Measurements from ENCODE around the gene NGDN.

Gene NGDN

DNA sequence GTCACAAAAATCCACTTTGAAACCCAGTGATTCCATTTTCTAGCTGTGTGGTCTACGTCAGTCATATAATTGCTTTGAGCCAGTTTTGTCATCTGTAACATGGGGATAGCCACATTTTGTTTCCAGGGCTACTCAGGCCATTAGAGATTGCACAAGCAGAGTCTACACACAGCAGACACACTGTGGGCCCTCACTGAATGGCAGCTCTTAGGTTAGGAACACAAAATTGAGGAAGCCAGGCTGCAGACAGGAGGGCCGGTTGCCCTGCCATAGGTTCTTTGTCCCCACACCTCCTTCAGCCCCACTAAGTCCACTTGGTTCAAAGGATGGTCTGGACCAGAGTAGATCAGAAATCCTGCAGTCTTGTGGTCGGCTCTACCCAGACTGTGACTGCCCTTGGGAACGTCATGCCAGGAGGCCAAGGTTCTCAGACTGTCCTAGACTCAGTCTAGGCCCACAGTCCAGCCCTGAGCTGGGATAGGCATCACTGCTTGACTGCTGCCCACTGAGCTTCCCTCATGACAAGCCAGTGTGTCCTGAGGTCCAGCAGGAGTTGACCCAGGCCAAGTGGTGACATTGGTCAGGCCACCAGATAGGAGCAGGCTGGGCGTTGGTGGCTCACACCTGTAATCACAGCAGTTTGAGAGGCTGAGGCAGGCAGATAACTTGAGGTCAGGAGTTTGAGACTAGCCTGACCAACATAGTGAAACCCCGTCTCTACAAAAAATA is 30.2 kb upstream of the NGDN start:
- no peak for DNase-seq

DNA sequence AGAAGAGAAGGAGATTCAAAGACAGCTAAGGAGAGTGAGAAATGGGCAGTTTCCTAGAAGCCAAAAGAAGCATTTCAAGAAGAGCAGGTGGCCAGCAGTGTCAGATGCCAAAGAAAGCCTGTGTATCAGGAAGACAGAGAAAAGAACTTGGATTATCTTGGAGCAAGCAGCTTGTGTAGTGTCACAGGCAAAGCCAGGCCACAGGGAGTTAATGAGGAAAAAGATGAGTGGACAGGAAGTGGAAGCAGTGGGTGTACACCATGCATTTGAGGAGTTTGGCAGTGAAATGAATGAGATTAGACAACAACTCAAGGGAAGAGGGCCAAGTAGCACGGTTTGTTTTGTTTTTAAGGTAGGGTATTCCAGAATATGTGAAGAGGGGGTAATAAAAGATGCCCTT is 28.4 kb upstream of the NGDN start:
- no peak for DNase-seq

DNA sequence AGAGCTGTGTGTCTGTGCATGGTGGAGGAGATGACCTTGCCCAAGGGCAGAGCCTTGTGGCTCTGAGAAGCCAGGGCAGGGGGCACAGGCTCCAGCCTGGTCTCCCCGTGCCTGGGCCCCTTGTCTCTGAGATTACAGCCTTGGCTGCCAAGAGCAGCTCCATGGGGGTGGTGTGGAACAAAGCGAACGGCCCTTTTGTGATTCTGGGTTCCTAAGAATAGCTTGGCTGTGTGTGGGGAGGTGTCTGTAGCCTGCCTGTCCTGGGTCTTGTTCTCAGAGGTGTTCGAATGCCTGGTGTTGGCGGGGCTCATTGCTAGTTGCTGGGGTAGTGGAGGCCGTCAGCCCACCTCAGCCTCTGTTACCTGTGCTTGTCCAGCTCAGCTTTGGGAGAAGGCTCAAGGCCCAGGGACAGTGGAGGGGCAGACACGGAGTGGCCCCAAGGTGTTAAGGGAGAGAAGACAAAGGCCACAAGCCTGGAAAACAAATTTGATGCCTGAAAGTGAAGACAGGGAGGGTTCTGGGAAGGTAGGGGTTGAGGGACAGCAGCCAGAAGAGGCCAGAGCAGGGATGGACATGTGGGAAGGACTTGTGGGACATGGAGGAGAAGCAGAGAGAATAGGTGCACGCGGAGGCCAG is 26.7 kb upstream of the NGDN start:
- DNase-seq = no peak

DNA sequence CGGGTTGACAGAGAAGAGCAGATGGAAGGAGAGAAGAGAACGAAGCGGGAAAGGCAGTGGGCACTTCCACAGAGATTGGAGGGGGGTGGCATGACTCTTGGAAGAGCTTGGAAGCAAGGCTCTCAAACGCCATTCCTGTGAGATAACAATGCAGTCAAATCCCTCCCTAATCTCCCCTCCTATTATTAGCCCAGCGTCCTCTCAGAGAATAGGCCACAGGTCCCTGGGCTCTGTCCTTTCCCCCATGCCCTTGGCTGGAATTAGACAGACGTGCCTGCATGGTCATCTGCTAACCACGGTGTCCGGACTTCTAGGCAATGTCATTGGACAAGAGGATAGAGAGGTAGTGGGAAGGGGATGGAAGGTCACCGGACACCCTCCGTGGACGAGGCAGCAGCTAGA is 26.1 kb upstream of the NGDN start:
- no peak for DNase-seq

DNA sequence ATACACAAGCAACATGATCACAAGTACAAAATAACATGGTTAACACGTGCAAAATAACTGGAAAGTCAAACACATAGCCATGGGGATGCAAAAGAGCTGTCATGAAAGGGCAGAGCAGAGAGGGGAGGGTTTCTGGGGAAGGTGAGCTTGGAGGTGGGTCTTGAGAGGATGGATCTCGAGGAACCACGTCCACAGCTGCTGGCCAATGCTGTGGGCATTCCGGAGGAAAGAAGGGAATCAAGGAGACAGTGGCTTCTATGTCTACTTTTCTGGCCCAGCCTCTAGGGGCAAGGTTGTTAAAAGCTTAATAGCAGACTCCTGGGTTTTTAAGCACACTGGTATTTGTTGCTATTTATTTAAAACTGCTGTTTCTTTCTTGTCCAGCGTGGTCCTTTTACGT is 25.6 kb upstream of the NGDN start:
- DNase-seq = no peak

DNA sequence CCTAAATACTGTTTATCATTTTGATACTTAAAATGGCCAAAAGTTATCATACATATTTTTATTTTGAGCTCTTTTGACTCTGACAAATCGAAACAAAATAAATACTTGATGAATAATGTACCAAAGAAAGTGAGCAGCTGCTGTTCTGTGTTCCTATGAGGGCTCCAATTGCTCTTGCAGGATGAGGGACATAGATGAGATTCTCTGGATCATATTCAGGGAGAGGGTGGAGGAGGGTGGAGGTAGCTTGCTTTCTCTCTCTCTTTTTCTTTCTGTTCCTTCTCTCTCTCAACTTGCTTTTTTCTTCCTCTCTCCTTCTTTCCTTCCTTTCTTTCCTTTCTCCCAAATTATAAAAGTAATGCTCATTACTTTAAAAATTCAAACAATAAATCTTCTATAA is 25.2 kb upstream of the NGDN start:
- no peak for DNase-seq

DNA sequence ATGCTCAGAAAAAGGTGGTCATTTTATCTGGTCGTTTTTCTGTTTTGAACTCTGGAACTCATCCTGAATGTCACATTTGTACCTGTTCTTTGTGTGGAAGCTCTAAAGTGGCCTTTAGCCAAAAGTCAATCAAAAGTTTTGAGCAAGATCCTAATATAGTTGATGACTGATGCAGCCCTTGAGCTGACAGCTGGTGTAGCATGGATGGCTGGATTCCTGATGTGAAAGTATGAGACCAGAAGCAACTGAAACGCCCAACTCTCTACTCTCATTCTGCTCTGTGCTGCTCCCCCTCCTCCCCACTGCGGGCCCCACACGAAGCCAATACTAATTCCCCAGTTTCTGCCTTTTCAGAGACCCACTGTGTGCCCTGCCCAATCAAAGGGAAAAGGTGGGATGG is 23.7 kb upstream of the NGDN start:
- DNase-seq = no peak

DNA sequence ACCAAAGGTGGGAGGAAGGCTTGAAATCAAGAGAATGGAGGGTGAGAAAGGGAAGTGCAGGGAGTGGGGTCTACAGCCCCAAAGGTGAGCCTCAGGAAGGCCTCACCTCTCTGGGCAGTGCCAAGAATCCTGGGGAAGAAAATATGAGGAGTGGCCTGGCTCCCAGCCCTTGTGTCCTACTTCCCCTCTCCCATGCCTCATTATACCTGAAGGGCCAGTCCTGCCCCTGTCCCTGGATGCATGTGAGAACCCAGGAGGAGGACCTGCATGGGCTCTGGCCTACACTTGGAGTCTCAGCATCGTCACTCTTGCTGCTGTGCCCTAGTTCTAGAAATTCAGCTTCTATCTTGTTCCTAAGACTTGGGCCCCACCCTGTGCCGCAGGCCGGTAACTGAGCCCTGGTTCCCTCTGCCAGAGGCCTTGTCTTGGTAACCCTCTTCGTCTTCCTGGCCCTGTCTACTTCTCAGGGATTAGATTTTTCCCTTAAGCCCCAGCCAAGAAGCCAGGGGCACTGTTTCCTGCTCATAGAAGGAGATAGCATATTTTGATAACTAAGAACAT is 23.1 kb upstream of the NGDN start:
- DNase-seq = peak; percentile 43

DNA sequence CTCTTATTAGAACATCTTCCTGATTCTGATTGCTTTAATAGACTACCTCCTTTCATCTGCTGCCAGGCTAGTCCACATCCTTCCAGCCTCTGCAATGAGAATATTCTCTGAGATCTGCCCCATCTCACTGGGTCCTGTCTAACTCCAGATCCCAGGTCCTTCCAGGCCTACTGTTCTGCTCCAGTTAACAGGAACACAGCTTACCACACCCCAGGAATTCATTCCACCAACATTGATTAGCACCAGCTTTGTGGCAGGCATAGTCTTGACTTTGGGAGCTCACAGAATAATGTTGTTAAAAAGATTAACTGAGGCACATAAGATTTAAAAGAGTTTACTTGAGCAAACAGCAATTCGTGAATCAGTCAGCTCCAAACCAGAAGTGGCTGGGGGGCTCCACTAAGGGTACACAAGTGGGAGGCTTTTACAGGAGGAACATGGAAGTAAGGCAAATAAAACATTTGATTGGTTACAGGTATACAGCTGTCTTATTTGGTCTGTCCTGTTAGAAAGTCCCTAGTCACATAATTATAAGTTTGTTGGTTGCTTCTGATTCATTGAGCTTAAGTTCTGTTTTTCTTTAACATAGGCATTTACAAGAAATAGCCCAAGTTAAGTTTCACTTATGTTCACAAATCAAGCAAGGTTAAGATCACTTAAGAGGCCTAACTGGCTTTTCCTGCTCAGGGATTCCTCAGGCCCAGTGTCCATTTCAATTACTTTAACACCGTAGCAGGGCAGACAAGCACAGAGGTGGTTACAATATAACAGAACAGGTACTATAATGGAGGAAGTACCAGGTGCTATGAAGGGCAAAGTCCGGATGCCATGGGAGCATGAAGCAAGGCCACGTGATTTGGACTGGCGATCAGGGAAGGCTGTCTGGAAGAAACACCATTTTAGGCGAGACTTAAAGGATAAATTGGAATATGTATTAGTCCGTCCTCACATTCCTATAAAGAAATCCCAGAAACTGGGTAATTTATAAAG is 21.8 kb upstream of the NGDN start:
- DNase-seq = no peak

DNA sequence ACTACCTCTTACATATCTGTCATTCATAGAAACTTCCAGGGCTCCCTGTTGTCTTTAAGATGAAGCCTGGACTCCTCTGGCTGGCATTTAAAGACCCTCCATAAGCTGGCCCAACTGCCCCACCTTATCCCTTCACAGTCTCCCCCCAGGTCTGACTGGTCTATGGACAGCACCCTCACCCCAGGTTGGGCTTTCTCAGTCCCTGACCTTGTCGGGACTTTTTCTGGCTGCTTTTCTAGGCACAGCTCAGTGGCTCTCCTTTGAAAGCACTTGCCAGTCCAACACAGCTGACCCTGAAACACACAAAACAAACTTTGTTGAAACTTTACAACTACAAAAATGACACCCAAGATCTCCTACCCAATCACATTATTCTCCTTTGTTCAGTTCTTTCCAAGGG is 20.2 kb upstream of the NGDN start:
- no peak for DNase-seq

DNA sequence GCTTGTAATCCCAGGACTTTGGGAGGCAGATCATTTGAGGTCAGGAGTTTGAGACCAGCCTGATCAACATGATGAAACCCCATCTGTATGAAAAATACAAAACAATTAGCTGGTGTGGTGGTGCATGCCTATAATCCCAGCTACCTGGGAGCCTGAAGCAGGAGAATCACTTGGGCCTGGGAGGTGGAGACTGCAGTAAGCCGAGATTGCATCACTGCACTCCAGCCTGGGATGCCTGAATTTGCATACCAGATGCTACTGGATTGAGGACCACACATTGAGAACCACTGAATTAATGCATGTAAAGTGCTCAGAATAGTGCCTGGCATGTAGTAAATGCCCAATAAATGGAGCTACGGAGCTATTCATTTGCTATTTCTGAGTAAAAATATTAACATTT is 19.1 kb upstream of the NGDN start:
- no peak for DNase-seq

DNA sequence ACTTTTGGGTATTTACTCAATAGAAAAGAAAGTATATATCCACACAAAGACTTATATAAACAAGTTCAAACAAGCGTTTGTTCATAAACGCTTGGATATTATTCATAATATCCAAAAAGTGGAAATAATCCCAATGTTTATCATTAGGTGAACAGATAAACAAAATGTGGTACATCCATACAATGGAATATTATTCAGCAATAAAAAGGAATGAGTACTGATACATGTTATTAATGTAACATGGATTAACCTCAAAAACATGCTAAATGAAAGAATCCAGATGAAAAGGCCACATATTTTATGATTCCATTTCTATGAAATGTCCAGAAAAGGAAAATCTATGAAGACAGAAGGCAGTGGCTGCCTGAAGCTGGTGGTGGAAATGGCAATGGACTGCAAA is 17.3 kb upstream of the NGDN start:
- DNase-seq = no peak

DNA sequence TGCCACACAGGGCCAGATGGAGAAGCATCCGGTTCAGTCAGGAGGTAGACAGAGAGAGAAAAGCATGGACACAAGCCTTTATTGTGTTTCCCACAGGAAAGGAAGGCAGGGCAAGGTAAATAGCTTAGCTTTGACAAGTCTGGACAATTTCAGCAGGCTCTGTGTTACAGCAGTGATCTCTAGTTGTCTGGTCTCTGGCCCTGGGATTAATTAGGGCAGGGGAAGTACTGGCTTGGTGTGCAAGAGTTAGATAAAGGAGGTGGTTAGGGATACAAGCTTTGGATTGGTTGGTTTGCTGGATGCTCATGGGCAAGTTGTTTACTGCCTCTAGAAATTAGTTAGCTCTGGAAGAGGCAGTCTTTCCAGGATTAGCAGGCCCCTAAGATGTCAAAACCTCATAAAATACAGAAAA is 15.1 kb upstream of the NGDN start:
- peak; percentile 96 for DNase-seq

DNA sequence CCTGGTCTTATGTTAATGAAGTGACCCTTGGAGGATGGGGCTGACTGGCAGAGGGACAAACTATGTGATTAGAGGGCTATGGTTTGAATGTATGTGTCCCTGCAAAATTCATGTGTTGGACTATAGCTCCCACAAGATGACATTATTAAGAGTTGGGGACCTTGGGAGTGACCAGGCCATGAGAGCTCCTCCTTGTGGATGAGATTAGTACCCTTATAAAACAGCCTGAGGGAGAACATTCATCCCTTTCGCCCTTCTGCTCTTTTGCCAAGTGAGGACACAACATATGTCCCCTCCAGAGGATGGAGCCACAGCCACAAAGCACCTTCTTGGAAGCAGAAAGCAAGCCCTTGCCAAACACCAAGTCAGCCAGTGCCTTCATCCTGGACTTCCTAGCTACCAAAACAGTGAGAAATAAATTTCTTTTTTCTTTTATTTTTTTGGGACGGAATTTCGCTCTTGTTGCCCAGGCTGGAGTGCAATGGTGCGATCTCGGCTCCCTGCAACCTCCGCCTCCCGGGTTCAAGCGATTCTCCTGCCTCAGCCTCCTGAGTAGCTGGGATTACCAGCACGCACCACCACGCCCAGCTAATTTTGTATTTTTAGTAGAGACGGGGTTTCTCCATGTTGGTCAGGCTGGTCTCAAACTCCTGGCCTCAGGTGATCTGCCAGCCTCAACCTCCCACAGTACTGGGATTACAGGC is 12.5 kb upstream of the NGDN start:
- DNase-seq = peak; percentile 66

DNA sequence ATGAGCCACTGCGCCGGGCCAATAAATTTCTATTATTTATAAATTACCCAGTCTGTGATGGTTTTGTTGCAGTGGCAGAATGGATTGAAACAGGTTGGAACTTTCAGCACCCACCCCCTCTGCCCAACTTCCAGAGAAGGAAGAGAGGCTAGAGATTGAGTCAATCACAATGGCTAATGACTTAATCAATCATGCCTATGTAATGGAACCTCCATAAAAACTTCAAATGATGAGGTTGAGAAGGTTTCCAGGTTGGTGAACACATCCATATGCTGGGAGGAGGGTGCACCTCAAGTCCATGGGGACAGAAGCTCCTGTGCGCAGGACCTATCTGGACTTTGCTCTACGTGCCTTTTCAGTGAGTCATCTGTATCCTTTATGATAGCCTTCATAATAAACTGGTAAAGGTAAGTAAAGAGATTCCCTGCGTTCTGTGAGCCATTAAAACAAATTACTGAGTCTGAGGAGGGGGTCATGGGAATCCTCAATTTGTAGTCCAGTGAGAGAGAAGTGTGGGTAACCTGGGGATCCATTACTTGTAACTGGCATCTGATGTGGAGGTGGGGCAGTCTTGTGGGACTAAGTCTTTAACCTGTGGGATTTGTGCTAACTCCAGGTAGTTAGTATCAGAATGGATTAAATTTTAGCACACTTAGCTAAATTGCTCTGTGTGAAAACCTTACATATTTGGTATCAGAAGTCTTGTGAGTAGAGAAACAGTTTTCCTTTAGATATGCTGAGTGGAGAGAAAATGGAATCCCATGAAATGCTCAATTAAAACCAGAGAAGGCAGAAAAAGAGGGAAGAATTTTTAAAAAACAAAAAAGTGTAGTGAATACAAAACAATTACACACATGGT is 11.7 kb upstream of the NGDN start:
- DNase-seq = no peak

DNA sequence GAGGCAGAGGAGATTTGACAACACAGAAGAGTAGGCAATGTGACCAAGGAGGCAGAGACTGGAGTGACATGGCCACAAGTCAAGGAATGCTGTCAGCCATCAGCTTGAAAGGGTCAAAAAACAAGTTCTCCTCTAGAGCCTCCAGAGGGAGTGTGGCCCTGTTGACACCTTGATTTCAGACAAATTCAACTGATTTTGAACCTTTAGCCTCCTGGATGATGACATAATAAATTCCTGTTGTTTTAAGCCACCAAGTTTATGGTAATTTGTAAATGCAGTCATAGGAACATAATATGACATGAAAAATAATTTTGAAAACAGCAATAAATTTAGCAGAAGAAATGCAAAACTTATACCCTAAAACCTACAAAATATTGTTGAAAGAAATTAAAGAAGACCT is 8.5 kb upstream of the NGDN start:
- no peak for DNase-seq

DNA sequence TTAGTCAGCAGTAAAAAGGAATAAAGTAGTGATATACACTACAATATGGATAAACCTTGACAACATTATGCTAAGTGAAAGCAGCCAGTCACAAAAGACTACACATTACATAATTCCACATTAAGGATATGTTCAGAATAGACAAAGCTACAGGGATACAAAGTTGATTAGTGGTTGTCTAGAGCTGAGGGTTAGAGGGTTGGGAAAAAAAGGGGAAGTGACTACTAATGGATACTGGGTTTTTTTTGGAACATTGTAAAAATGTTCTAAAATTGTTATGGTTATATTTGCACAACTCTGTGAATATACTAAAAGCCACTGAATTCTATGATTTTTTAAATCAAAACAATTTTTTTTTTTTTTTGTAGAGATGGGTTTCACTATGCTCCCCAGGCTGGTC is 4.8 kb upstream of the NGDN start:
- DNase-seq = no peak

DNA sequence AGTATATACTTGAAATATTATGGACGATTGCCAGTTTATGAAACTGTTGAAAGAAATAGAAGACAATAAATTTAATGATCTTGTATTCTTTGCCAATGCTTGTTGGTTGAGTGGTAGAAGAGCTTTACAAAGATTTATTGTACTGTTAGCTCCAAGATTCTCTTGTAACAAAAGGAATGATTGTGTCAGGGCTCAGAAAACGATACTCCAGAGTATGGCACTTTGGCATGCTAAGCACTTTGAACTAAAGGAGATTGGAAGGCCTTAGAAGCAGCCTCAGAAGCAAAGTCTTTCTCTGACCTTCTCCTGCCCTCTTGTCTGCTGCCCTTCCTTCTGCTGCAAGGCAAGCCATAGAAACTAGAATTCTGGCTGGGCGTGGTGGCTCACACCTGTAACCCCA is 4.2 kb upstream of the NGDN start:
- no peak for DNase-seq

DNA sequence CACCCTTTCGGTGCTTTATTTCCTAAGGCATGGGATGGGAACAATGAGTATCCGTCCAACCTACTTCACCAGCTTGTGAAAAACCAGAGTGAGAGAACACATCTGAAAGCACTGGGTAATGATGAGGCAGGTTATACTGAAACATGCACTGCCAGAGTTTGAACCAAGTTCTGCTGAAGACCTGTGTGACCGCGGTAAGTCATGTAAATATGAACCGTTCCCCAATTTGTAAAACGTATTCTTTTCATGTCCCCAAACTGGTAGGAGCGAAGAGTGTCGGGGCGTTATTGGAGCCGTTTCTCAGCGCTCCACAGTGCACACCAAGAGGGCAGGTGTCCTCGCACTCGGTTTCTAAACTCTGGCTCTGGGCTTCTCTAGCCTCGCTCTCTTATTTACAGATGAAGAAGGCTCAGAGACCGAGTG is 788 bp upstream of the NGDN start:
- DNase-seq = no peak

DNA sequence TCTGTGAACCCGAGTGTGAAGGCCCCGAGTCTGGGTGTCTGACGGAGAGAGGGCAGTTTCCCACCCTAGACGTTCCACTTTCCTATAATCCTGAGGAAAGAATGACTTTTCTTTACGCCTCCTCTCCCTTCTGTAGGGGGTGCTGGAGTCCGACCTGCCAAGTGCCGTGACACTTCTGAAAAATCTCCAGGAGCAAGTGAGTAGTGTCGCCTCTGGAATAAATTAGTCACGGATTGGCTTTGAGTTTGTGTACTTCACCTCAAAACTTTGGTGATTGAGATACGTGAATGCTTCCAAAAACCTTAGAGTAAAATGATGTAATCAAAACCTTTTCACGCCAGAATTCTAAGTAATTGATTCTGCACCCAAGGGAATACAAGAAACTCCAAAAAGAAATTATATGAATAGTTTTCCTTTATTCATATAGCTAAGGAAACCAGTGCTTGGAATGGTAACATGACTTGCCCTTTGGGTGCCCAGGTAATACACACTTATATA is 452 bp downstream of the NGDN start:
- no peak for DNase-seq

DNA sequence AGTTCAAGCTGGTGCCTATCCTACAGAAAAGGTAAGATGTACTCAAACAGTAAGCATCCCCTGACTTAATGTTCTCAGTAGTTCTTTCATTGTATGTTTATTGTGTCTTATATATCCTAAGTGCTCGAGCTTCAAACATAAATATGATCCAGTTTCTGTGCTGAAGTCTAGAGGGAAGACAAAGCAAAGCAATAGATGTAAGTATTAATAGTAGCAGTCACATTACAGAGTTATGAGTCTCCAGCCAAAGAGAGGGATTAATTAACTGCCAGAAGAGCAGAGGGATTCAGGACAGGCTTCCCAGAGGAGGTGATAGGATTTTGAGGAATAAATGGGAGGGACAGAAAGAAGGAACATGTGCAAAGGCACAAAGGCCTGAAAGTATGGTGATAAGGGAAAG is 1.4 kb downstream of the NGDN start:
- DNase-seq = no peak
